ENCODE results near the gene NFIA. TPM values are rescaled to one million over a fixed set of nuclear protein-coding genes. Genes with fewer than 3 reads are reported as not detected.

NFIA gene
- total and polyA plus RNA-seq, 9 of the 15 experiments (the other 6 are each of a cell fraction or from before 2014, with no cell fraction given), result 5.3 to 24.9 (median 9.8) TPM

DNA sequence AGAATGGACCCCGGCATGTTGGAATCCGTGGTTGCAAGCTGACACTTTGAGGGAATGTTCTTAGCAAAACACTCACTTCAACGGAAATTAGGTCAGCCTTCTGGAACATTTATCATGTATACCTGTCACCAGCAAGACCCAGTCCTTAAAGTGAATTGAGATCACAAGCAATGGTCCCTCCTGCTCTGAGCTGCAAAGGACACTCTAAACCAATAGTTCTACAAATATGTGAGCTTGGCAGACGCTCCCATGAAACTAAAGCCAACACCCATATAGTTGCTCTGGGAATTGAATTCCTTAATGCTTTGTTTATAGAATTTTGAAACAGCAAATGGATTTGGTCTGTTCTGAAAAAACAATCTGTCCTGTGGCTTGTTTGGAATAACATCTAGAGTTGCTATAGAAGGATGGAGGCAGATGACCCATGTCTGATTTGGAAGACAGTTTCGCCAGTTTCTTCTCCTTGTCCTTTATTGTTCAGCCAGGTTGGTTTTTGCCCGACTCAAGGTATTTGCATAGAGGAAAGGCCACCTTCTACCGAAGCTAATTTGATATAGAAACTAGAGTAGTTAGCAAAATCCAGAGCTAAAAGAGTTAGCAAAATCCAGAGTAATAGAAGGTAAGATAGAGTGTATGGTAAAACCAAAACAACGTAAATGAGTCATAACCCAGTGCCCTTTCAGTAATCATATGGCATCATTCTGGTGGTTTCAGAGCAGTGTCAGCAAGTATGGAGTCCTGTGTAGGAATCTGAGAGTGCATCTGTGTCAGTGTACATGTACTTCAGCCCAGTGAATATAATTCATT, 236.2 kb downstream of the NFIA start:
- Histone ChIP-seq H3K9ac (ENCODE audit: insufficient read depth in 1 of 2, low read depth in 2 of 2, low read length in 2 of 2) (peak overlapping the region in 1 of 2 experiments; percentile 15; a peak in 1 of 4 replicates), H3K9me1 (ENCODE audit: control insufficient read depth, insufficient read depth, low read length) (no peaks in the 10 kb centered on the region), H3K4me3 (no peak overlapping the region), H4K20me1 (replicated peaks; ENCODE audit: control insufficient read depth, insufficient read depth, low read length) (no peaks in the 10 kb centered on the region), H3K4me2 (ENCODE audit: insufficient read depth, low read length) (peak overlapping the region; percentile 22; the same call in 1 of the 2 replicates), H2AFZ (ENCODE audit: low read depth, low read length) (peak overlapping the region; percentile 60), H3K36me3 (ENCODE audit: control insufficient read depth, insufficient read depth, low read length) (peaks cover 8% of the 10 kb centered on the region), H3K79me2 (ENCODE audit: control insufficient read depth, insufficient read depth, low read length) (peaks cover 26% of the 10 kb centered on the region), H3K9me3 (replicated peaks; ENCODE audit: control insufficient read depth, insufficient read depth, low read depth, low read length) (no peaks in the 10 kb centered on the region), H3K27me3 (ENCODE audit: control insufficient read depth in 2 of 2, insufficient read depth in 2 of 2, low read length in 2 of 2) (no peaks in the 10 kb centered on the region), H3K27ac (ENCODE audit: extremely low read depth, low read depth, low read length) (peak overlapping the region; percentile 63), H3K4me1 (replicated peaks in 1 of 2; ENCODE audit: control insufficient read depth in 2 of 2, insufficient read depth in 2 of 2, low read length in 2 of 2) (peaks cover 0 to 26% of the 10 kb centered on the region in 2 experiments; a peak in 2 of 5 replicates)
- FAIRE-seq (peak; percentile 86), ATAC-seq (peak; percentile 88), DNase-seq (ENCODE audit: extremely low read depth in 1 of 4, low spot score in 3 of 4) (peak in 3 of 4 experiments; percentile 17 to 74 (median 62))
- in situ Hi-C loops (cut with MboI), result no loop called here
- CTCF ChIA-PET (ENCODE audit: low intra/inter-chr PET ratio), result interaction anchor here (0.6 kb wide), 1 partner anchor 239 kb away, joined by 3 read pairs; no protein-coding TSS in a partner anchor
- BruUV-seq (replicated peaks), result no TSS peak
- POLR2A ChIA-PET, result interaction anchor here (1.0 to 1.1 kb wide), 2 partner anchors 17 to 266 kb away, joined by 3 to 4 read pairs; no protein-coding TSS in a partner anchor
- WGBS (ENCODE audit: insufficient coverage, low coverage, missing lambda C conversion rate), result 42% methylated on average over 8 of the region's 8 CpGs
- intact Hi-C loops (cut with micrococcal nuclease), result loop anchor here (5.0 kb wide), 1 partner anchor 266 kb away; no protein-coding TSS in a partner anchor
- peak; percentile 29; the same call in 1 of the 2 replicates for TF ChIP-seq ZNF584 (CRISPR knock-in tag; IDR thresholded peaks at IDR 0.05; ENCODE audit: low read depth)
- 0 out of 2 replicates have a peak, but pooled peaks have one; percentile 46 for TF ChIP-seq LEF1 (IDR thresholded peaks at IDR 0.05)
- no peak for TF ChIP-seq NR2C1 (IDR thresholded peaks at IDR 0.05)
- TF ChIP-seq NR2C1 (tag; IDR thresholded peaks at IDR 0.05), result no peak
- TF ChIP-seq, protein P1, sequence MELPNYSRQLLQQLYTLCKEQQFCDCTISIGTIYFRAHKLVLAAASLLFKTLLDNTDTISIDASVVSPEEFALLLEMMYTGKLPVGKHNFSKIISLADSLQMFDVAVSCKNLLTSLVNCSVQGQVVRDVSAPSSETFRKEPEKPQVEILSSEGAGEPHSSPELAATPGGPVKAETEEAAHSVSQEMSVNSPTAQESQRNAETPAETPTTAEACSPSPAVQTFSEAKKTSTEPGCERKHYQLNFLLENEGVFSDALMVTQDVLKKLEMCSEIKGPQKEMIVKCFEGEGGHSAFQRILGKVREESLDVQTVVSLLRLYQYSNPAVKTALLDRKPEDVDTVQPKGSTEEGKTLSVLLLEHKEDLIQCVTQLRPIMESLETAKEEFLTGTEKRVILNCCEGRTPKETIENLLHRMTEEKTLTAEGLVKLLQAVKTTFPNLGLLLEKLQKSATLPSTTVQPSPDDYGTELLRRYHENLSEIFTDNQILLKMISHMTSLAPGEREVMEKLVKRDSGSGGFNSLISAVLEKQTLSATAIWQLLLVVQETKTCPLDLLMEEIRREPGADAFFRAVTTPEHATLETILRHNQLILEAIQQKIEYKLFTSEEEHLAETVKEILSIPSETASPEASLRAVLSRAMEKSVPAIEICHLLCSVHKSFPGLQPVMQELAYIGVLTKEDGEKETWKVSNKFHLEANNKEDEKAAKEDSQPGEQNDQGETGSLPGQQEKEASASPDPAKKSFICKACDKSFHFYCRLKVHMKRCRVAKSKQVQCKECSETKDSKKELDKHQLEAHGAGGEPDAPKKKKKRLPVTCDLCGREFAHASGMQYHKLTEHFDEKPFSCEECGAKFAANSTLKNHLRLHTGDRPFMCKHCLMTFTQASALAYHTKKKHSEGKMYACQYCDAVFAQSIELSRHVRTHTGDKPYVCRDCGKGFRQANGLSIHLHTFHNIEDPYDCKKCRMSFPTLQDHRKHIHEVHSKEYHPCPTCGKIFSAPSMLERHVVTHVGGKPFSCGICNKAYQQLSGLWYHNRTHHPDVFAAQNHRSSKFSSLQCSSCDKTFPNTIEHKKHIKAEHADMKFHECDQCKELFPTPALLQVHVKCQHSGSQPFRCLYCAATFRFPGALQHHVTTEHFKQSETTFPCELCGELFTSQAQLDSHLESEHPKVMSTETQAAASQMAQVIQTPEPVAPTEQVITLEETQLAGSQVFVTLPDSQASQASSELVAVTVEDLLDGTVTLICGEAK (IDR thresholded peaks at IDR 0.05), result peak; percentile 34; the same call in 1 of the 2 replicates
- TF ChIP-seq, protein P1 (CRISPR knock-in tag; IDR thresholded peaks at IDR 0.05), result no peak
- TF ChIP-seq ZFP1 (CRISPR knock-in tag; IDR thresholded peaks at IDR 0.05), result no peak
